BE2C (cell line): Measurements from ENCODE around the gene LALBA.
"Not testable (repeated sequence)": the region's sequence is repeated elsewhere in the genome, so short reads cannot be mapped to it uniquely, and the experiment has no call there.

Experiments used
- DNase-seq: peaks from one replicate; pipeline ENCODE4 v3.0.0-alpha.2; 2020
- H3K27me3 ChIP-seq: fragments of 250-450 bp; sonication (Bioruptor Pico); 2 replicates; pipeline ENCODE4 v1.5.1; 2020; ENCODE audit warnings: mild to moderate bottlenecking
- H3K36me3 ChIP-seq: fragments of 250-450 bp; sonication (Bioruptor Pico); 2 replicates; pipeline ENCODE4 v1.5.1; 2020; ENCODE audit warnings: mild to moderate bottlenecking
- H3K4me1 ChIP-seq: fragments of 250-450 bp; sonication (Bioruptor Pico); 2 replicates; pipeline ENCODE4 v1.5.1; 2020
- H3K4me3 ChIP-seq: 2 replicates; pipeline ENCODE4 v1.5.1; 2011; ENCODE audit warnings: low read depth, low read length
- H3K9me3 ChIP-seq: fragments of 250-450 bp; sonication (Bioruptor Pico); 2 replicates; pipeline ENCODE4 v1.5.1; 2020
- CTCF ChIP-seq: IDR thresholded peaks from 2 replicates; pipeline ENCODE4 v1.5.1; 2012; ENCODE audit warnings: mild to moderate bottlenecking, low read depth, low read length

LALBA gene

DNA sequence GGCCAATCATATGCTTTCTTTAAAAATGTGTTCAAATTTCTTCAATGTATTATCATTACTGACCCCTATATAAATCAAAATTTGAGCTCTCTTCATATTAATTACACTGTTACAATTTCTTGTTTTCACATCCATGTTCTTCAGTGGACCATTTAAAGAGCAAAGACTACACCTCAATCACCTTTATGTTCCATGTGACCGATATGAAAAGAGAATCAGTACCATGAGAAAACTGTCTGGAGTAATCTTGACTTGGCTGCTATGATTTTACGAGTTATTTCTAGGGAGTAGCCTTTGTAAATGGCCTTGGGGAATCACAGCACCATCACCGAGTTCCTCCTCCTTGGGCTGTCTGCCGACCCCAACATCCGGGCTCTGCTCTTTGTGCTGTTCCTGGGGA is 44.5 kb downstream of the LALBA start, which contains the start of gene OR8S1:
OR8S1 (plus strand) TSS at position 301 of the 400 bp plus-strand sequence; CDS start at position 301, 0 bp downstream.
- H3K9me3 ChIP-seq = no peaks in the 10 kb centered on the region
- no peak within 1 kb of the TSS for H3K4me3 ChIP-seq
- no peaks in the 10 kb centered on the region for H3K4me1 ChIP-seq
- no peak for DNase-seq
- TF ChIP-seq CTCF = no peak
- H3K27me3 ChIP-seq = peaks cover 15% of the 10 kb centered on the region
- H3K36me3 ChIP-seq = no peaks in the 10 kb centered on the region

GRCh38 chr12:48520381-48520780 is 49.5 kb downstream of the LALBA start:
- not testable (repeated sequence) for H3K27me3 ChIP-seq, H3K4me1 ChIP-seq

More at GRCh38 chr12:48520381-48520780, 49.5 kb downstream of the LALBA start:
- H3K4me3 ChIP-seq, H3K36me3 ChIP-seq, DNase-seq, H3K9me3 ChIP-seq: not testable (repeated sequence)
